Stimulated activated naive CD8-positive, alpha-beta T cell treated with anti-CD3 and anti-CD28 coated beads, Interleukin-15, Interleukin-2, amounts not matched to agents 100 ng/mL and 50 ng/mL, for 24 hours (primary cell): ENCODE measurements around the gene CD109.
A peak's percentile ranks its signal among the peaks of the same experiment; 100 is the strongest.
"Not testable (repeated sequence)": the region's sequence is repeated elsewhere in the genome, so short reads cannot be mapped to it uniquely, and the experiment has no call there.

Source experiments
- H3K27ac Mint-ChIP-seq: one replicate; pipeline ENCODE4 v1.8.0; 2021; ENCODE audit warnings: mild to moderate bottlenecking, mixed read lengths
- H3K27me3 Mint-ChIP-seq: one replicate; pipeline ENCODE4 v1.8.0; 2021; ENCODE audit warnings: mixed read lengths
- H3K36me3 Mint-ChIP-seq: one replicate; pipeline ENCODE4 v1.8.0; 2021; ENCODE audit warnings: low read depth, mixed read lengths
- H3K4me1 Mint-ChIP-seq: one replicate; pipeline ENCODE4 v1.8.0; 2021; ENCODE audit warnings: low read depth, mixed read lengths
- H3K4me3 Mint-ChIP-seq: one replicate; pipeline ENCODE4 v1.8.0; 2021; ENCODE audit warnings: mild to moderate bottlenecking, mixed read lengths
- H3K9me3 Mint-ChIP-seq: one replicate; pipeline ENCODE4 v1.8.0; 2021; ENCODE audit warnings: mixed read lengths

CD109 gene

DNA sequence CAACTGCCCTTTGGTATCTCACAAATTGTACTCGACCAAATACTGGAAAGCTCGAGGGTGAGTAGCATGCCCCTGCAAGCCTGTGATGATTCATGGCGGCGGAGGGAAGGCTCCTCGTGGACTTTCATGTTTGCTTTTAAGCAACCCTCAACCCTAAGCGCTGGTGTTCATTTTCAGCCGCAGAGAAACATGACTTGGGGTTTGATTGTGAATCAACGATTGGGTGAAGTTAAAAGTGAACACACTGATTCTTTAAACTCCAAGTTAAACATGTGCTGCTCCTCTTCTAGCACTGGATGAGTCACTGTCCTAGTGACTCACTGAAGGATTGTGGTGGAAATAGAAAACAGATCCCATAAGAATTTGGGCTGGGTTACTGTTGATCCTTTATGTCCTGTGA lies 8.3 kb downstream of the CD109 start:
- Mint-ChIP-seq H3K36me3 (peaks cover 36% of the 10 kb centered on the region), H3K27ac (peak overlapping the region; percentile 79), H3K9me3 (no peaks in the 10 kb centered on the region), H3K4me3 (no peak overlapping the region), H3K27me3 (peaks cover 17% of the 10 kb centered on the region), H3K4me1 (peaks cover 11% of the 10 kb centered on the region)

- H3K27ac Mint-ChIP-seq = peak overlapping the region; percentile 79
- peaks cover 31% of the 10 kb centered on the region for H3K36me3 Mint-ChIP-seq
- H3K9me3 Mint-ChIP-seq = no peaks in the 10 kb centered on the region
- peaks cover 7% of the 10 kb centered on the region for H3K4me1 Mint-ChIP-seq
- H3K4me3 Mint-ChIP-seq = no peak overlapping the region
- H3K27me3 Mint-ChIP-seq = peaks cover 12% of the 10 kb centered on the region
These were observed 8.8 kb downstream of the CD109 start for GRCh38 chr6:73704798-73705197.

GRCh38 chr6:73706971-73707370 lies 11.0 kb downstream of the CD109 start:
- Mint-ChIP-seq H3K27ac (no peak overlapping the region), H3K4me1 (no peaks in the 10 kb centered on the region), H3K9me3 (no peaks in the 10 kb centered on the region), H3K27me3 (peaks cover 10% of the 10 kb centered on the region), H3K4me3 (no peak overlapping the region), H3K36me3 (peaks cover 26% of the 10 kb centered on the region)

GRCh38 chr6:73710470-73710869 lies 14.5 kb downstream of the CD109 start:
- Mint-ChIP-seq H3K4me3 (no peak overlapping the region), H3K9me3 (no peaks in the 10 kb centered on the region), H3K27me3 (no peaks in the 10 kb centered on the region), H3K36me3 (peaks cover 10% of the 10 kb centered on the region), H3K4me1 (peaks cover 18% of the 10 kb centered on the region), H3K27ac (no peak overlapping the region)

DNA sequence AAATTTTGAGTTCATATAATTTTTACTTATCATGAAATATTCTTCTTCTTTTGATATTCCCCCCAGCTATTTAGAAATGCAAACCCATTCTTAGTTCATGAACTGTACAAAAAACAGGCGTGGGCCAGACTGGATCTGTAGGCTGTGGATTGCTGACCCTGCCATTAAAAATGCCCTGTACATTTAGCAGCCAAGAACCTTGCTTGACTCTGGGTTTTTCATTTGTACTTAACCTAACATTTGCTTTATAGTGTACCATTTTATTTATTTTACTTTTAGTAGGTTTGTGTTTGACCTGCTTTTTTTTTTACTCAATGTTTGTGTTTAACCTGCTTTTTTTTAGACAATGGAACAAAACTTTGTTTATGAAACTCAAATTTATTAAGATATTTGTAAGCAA lies 14.9 kb downstream of the CD109 start:
- Mint-ChIP-seq H3K9me3 (no peaks in the 10 kb centered on the region), H3K27ac (no peak overlapping the region), H3K4me3 (no peak overlapping the region), H3K27me3 (no peaks in the 10 kb centered on the region), H3K36me3 (peaks cover 10% of the 10 kb centered on the region), H3K4me1 (peaks cover 18% of the 10 kb centered on the region)

- Mint-ChIP-seq H3K9me3 (no peaks in the 10 kb centered on the region), H3K4me1 (peaks cover 18% of the 10 kb centered on the region), H3K27me3 (no peaks in the 10 kb centered on the region), H3K27ac (no peak overlapping the region), H3K4me3 (no peak overlapping the region), H3K36me3 (peaks cover 10% of the 10 kb centered on the region)
These were observed 16.7 kb downstream of the CD109 start for GRCh38 chr6:73712535-73713173.

- peak overlapping the region; percentile 46 for H3K27ac Mint-ChIP-seq
- H3K27me3 Mint-ChIP-seq = no peaks in the 10 kb centered on the region
- H3K4me1 Mint-ChIP-seq = peaks cover 24% of the 10 kb centered on the region
These were observed 17.6 kb downstream of the CD109 start for GRCh38 chr6:73713426-73714147.

GRCh38 chr6:73715111-73715508 lies 19.1 kb downstream of the CD109 start:
- not testable (repeated sequence) for H3K27me3 Mint-ChIP-seq, H3K4me3 Mint-ChIP-seq, H3K27ac Mint-ChIP-seq, H3K9me3 Mint-ChIP-seq
- peaks cover 24% of the 10 kb centered on the region for H3K4me1 Mint-ChIP-seq
- H3K36me3 Mint-ChIP-seq = peaks cover 14% of the 10 kb centered on the region

More at GRCh38 chr6:73713426-73714147, 17.6 kb downstream of the CD109 start:
- Mint-ChIP-seq H3K36me3 (peaks cover 13% of the 10 kb centered on the region), H3K9me3 (no peaks in the 10 kb centered on the region), H3K4me3 (peak overlapping the region; percentile 27)

DNA sequence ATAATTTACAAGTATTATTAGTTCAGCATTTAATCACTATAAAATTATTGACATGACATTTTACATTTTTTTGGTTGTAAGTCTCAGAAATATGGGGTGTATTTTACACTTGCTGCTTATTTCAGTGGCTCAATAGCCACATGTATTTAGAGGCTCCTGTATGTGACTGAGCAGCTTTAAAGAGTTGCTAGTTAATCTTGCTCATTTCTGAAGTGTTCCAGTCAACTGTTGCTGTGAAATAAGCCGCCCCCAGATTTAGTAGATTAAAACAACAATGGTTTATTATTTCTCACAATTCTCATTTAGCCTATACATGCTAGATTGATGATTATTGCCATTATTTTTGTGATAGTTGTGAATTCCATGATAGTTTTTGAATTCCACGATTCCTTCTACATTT lies 23.0 kb downstream of the CD109 start:
- Mint-ChIP-seq H3K27me3 (no peaks in the 10 kb centered on the region), H3K4me1 (peaks cover 33% of the 10 kb centered on the region), H3K9me3 (no peaks in the 10 kb centered on the region), H3K36me3 (peaks cover 19% of the 10 kb centered on the region), H3K4me3 (no peak overlapping the region), H3K27ac (no peak overlapping the region)

GRCh38 chr6:73722318-73723060 lies 26.5 kb downstream of the CD109 start:
- H3K27ac Mint-ChIP-seq = peak overlapping the region; percentile 54
- H3K36me3 Mint-ChIP-seq = peaks cover 14% of the 10 kb centered on the region
- peaks cover 49% of the 10 kb centered on the region for H3K4me1 Mint-ChIP-seq
- H3K27me3 Mint-ChIP-seq = no peaks in the 10 kb centered on the region
- H3K4me3 Mint-ChIP-seq = peak overlapping the region; percentile 15
- H3K9me3 Mint-ChIP-seq = no peaks in the 10 kb centered on the region

DNA sequence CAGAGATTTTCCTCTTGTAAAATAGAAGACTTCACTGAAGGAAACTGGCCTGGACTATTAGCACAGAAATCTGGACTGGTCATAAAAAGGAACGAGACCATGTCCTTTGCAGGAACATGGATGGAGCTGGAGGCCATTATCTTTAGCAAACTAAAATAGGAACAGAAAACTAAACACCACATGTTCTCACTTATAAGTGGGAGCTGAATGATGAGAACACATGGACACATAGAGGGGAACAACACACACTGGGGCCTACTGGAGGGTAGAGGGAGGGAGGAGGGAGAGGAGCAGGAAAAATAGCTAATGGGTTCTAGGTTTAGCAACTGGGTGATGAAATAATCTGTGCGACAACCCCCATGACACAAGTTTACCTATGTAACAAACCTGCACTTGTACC lies 27.5 kb downstream of the CD109 start:
- Mint-ChIP-seq H3K27ac (peak overlapping the region; percentile 69), H3K4me3 (peak overlapping the region; percentile 21)

GRCh38 chr6:73724389-73724788 lies 28.4 kb downstream of the CD109 start:
- peaks cover 15% of the 10 kb centered on the region for H3K36me3 Mint-ChIP-seq
- no peak overlapping the region for H3K27ac Mint-ChIP-seq
- H3K9me3 Mint-ChIP-seq = no peaks in the 10 kb centered on the region
- H3K4me1 Mint-ChIP-seq = peaks cover 61% of the 10 kb centered on the region
- no peak overlapping the region for H3K4me3 Mint-ChIP-seq
- no peaks in the 10 kb centered on the region for H3K27me3 Mint-ChIP-seq

More for the DNA sequence above, 27.5 kb downstream of the CD109 start:
- H3K36me3 Mint-ChIP-seq = peaks cover 14% of the 10 kb centered on the region
- H3K27me3 Mint-ChIP-seq, H3K9me3 Mint-ChIP-seq: not testable (repeated sequence)
- H3K4me1 Mint-ChIP-seq = peaks cover 53% of the 10 kb centered on the region

GRCh38 chr6:73725192-73725591 lies 29.2 kb downstream of the CD109 start:
- Mint-ChIP-seq H3K27ac (peak overlapping the region; percentile 61), H3K4me3 (peak overlapping the region; percentile 68), H3K36me3 (peaks cover 18% of the 10 kb centered on the region), H3K4me1 (peaks cover 68% of the 10 kb centered on the region)
- not testable (repeated sequence) for H3K27me3 Mint-ChIP-seq, H3K9me3 Mint-ChIP-seq

- H3K9me3 Mint-ChIP-seq = no peaks in the 10 kb centered on the region
- peak overlapping the region; percentile 60 for H3K27ac Mint-ChIP-seq
- H3K36me3 Mint-ChIP-seq = peaks cover 20% of the 10 kb centered on the region
- no peaks in the 10 kb centered on the region for H3K27me3 Mint-ChIP-seq
- peaks cover 76% of the 10 kb centered on the region for H3K4me1 Mint-ChIP-seq
- no peak overlapping the region for H3K4me3 Mint-ChIP-seq
These were observed 31.1 kb downstream of the CD109 start for GRCh38 chr6:73727114-73727513.

- Mint-ChIP-seq H3K4me3 (peak overlapping the region; percentile 58), H3K27me3 (no peaks in the 10 kb centered on the region), H3K27ac (peak overlapping the region; percentile 82), H3K4me1 (peaks cover 67% of the 10 kb centered on the region), H3K36me3 (peaks cover 25% of the 10 kb centered on the region), H3K9me3 (no peaks in the 10 kb centered on the region)
These were observed 32.7 kb downstream of the CD109 start for GRCh38 chr6:73728548-73729205.
